ENCODE data around the gene TERT. TPM values are rescaled to one million over a fixed set of nuclear protein-coding genes. Genes with fewer than 3 reads are reported as not detected.

Gene TERT
- total RNA-seq, 1 donor from 2014 or later = 0.28 TPM

GRCh38 chr5:1207555-1207954 lies 87.3 kb downstream of the TERT start:
- H3K27me3 Mint-ChIP-seq (ENCODE audit: unreplicated experiment) = peaks cover 20% of the 10 kb centered on the region
- H3K36me3 Mint-ChIP-seq (ENCODE audit: low read depth, unreplicated experiment) = peaks cover 2% of the 10 kb centered on the region
- TF ChIP-seq CTCF (IDR thresholded peaks at IDR 0.05; ENCODE audit: unreplicated experiment) = no peak
- no peak overlapping the region for H3K4me3 Mint-ChIP-seq (ENCODE audit: unreplicated experiment)
- H3K27ac Mint-ChIP-seq (ENCODE audit: unreplicated experiment) = no peak overlapping the region
- peaks cover 3% of the 10 kb centered on the region for H3K4me1 Mint-ChIP-seq (ENCODE audit: unreplicated experiment)
- DNase-seq (ENCODE audit: low spot score) = no peak
- no peaks in the 10 kb centered on the region for H3K9me3 Mint-ChIP-seq (ENCODE audit: unreplicated experiment)

GRCh38 chr5:1206521-1207412 lies 88.1 kb downstream of the TERT start:
- H3K4me3 Mint-ChIP-seq (ENCODE audit: unreplicated experiment) = no peak overlapping the region
- no peaks in the 10 kb centered on the region for H3K36me3 Mint-ChIP-seq (ENCODE audit: low read depth, unreplicated experiment)
- no peaks in the 10 kb centered on the region for H3K9me3 Mint-ChIP-seq (ENCODE audit: unreplicated experiment)
- no peak for DNase-seq (ENCODE audit: low spot score)
- H3K27ac Mint-ChIP-seq (ENCODE audit: unreplicated experiment) = no peak overlapping the region
- H3K4me1 Mint-ChIP-seq (ENCODE audit: unreplicated experiment) = peaks cover 3% of the 10 kb centered on the region
- no peak for TF ChIP-seq CTCF (IDR thresholded peaks at IDR 0.05; ENCODE audit: unreplicated experiment)
- H3K27me3 Mint-ChIP-seq (ENCODE audit: unreplicated experiment) = peaks cover 20% of the 10 kb centered on the region

- peaks cover 3% of the 10 kb centered on the region for H3K4me1 Mint-ChIP-seq (ENCODE audit: unreplicated experiment)
- H3K27me3 Mint-ChIP-seq (ENCODE audit: unreplicated experiment) = peaks cover 21% of the 10 kb centered on the region
- no peaks in the 10 kb centered on the region for H3K36me3 Mint-ChIP-seq (ENCODE audit: low read depth, unreplicated experiment)
- H3K9me3 Mint-ChIP-seq (ENCODE audit: unreplicated experiment) = no peaks in the 10 kb centered on the region
- no peak for TF ChIP-seq CTCF (IDR thresholded peaks at IDR 0.05; ENCODE audit: unreplicated experiment)
- H3K4me3 Mint-ChIP-seq (ENCODE audit: unreplicated experiment) = no peak overlapping the region
- no peak overlapping the region for H3K27ac Mint-ChIP-seq (ENCODE audit: unreplicated experiment)
- DNase-seq (ENCODE audit: low spot score) = no peak
Observed at GRCh38 chr5:1205255-1206180, 89.3 kb downstream of the TERT start.

GRCh38 chr5:1204693-1205242 lies 90.1 kb downstream of the TERT start:
- no peak for TF ChIP-seq CTCF (IDR thresholded peaks at IDR 0.05; ENCODE audit: unreplicated experiment)
- H3K9me3 Mint-ChIP-seq (ENCODE audit: unreplicated experiment) = no peaks in the 10 kb centered on the region
- no peaks in the 10 kb centered on the region for H3K36me3 Mint-ChIP-seq (ENCODE audit: low read depth, unreplicated experiment)
- peaks cover 18% of the 10 kb centered on the region for H3K27me3 Mint-ChIP-seq (ENCODE audit: unreplicated experiment)
- H3K4me1 Mint-ChIP-seq (ENCODE audit: unreplicated experiment) = peaks cover 3% of the 10 kb centered on the region
- H3K4me3 Mint-ChIP-seq (ENCODE audit: unreplicated experiment) = no peak overlapping the region
- H3K27ac Mint-ChIP-seq (ENCODE audit: unreplicated experiment) = no peak overlapping the region
- DNase-seq (ENCODE audit: low spot score) = peak; percentile 38

All from endothelial cell (in vitro differentiated cells).